ENCODE measurements around the gene ADAMTSL5. TPM values are rescaled to one million over a fixed set of nuclear protein-coding genes. Genes with fewer than 3 reads are reported as not detected.
A peak's percentile ranks its signal among the peaks of the same experiment; 100 is the strongest.

The ADAMTSL5 gene
- total RNA-seq, 2 donors from 2014 or later = 2.2 to 7.3 TPM

- Histone ChIP-seq H3K27me3 (no peaks in the 10 kb centered on the region), H3K9me3 (no peaks in the 10 kb centered on the region), H3K9ac (ENCODE audit: low read depth in 2 of 2, low read length in 2 of 2) (no peak overlapping the region), H3K4me3 (no peak overlapping the region), H3K27ac (no peak overlapping the region), H3K36me3 (no peaks in the 10 kb centered on the region), H3K4me1 (peaks cover 9% of the 10 kb centered on the region)
- DNase-seq = no peak
- no peak for TF ChIP-seq CTCF (IDR thresholded peaks at IDR 0.05)
- intact Hi-C loops (cut with DNase I) = no loop called here
Observed at GRCh38 chr19:1492474-1493006, 20.3 kb downstream of the ADAMTSL5 start.

DNA sequence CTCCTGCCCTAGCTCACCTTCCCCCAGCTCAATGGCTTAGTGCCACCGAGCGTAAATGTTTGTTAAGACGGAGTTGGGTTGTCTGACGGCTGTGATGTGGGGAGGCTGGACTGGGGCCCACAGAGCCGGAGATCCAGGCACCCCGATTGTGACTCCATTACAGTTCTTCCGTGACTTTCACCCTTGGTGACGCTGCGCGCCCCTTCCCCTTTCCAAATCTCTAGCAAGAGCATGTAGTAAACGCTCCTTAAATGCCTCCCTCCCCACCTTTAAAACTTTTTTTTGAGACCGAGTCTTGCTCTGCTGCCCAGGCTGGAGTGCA is 21.0 kb downstream of the ADAMTSL5 start:
- Histone ChIP-seq H3K4me1 (peaks cover 9% of the 10 kb centered on the region), H3K9ac (ENCODE audit: low read depth in 2 of 2, low read length in 2 of 2) (peak overlapping the region in 1 of 2 donors; percentile 46), H3K9me3 (no peaks in the 10 kb centered on the region), H3K4me3 (no peak overlapping the region), H3K27ac (no peak overlapping the region), H3K36me3 (no peaks in the 10 kb centered on the region), H3K27me3 (no peaks in the 10 kb centered on the region)
- DNase-seq = no peak
- intact Hi-C loops (cut with DNase I) = no loop called here
- TF ChIP-seq CTCF (IDR thresholded peaks at IDR 0.05) = no peak

- peak within 1 kb of the TSS; percentile 55 for H3K4me3 ChIP-seq
- peak within 1 kb of the TSS; percentile 68 for H3K27ac ChIP-seq
- intact Hi-C loops (cut with DNase I) = no loop called here
- H3K4me1 ChIP-seq = peaks cover 9% of the 10 kb centered on the region
- no peaks in the 10 kb centered on the region for H3K27me3 ChIP-seq
- no peak for TF ChIP-seq CTCF (IDR thresholded peaks at IDR 0.05)
- H3K9ac ChIP-seq (ENCODE audit: low read depth in 2 of 2, low read length in 2 of 2) = peak within 1 kb of the TSS; percentile 52 to 78
- DNase-seq = no peak
- H3K36me3 ChIP-seq = no peaks in the 10 kb centered on the region
- H3K9me3 ChIP-seq = no peaks in the 10 kb centered on the region
Observed at GRCh38 chr19:1491114-1491848, 21.5 kb downstream of the ADAMTSL5 start, which contains the start of gene REEP6. REEP6 (plus strand) TSS chr19:1491181; CDS start chr19:1491270, 89 bp downstream.

- peak within 1 kb of the TSS; percentile 52 to 78 for H3K9ac ChIP-seq (ENCODE audit: low read depth in 2 of 2, low read length in 2 of 2)
- peak; percentile 100 for DNase-seq
Observed at GRCh38 chr19:1490311-1491113, 22.3 kb downstream of the ADAMTSL5 start, which contains the start of gene PCSK4. PCSK4 (minus strand) TSS chr19:1490350; CDS start chr19:1490346, 4 bp downstream.

More at GRCh38 chr19:1490311-1491113, 22.3 kb downstream of the ADAMTSL5 start, which contains the start of gene PCSK4:
- intact Hi-C loops (cut with DNase I) = no loop called here
- Histone ChIP-seq H3K4me3 (peak within 1 kb of the TSS; percentile 55), H3K27me3 (no peaks in the 10 kb centered on the region), H3K27ac (peak within 1 kb of the TSS; percentile 68), H3K9me3 (no peaks in the 10 kb centered on the region), H3K4me1 (peaks cover 9% of the 10 kb centered on the region), H3K36me3 (no peaks in the 10 kb centered on the region)
- TF ChIP-seq CTCF (IDR thresholded peaks at IDR 0.05) = no peak

All from colonic mucosa (tissue), 4 donors.